H1 (cell line): ENCODE measurements around the gene PKDREJ. TPM values are rescaled to one million over a fixed set of nuclear protein-coding genes. Genes with fewer than 3 reads are reported as not detected.

ENCODE experiments used
- ASH2L ChIP-seq: fragments of 200-600, 300-600 bp; sonication (generic); IDR thresholded peaks from one replicate; pipeline ENCODE4 v1.7.1; 2017; ENCODE audit warnings: low read length
- BACH1 ChIP-seq: IDR thresholded peaks from 2 replicates; pipeline ENCODE4 v1.6.1; 2012; ENCODE audit warnings: low read length, improper control_type of control experiment
- CHD7 ChIP-seq: fragments of 300-600 bp; sonication (generic); IDR thresholded peaks from 2 replicates; pipeline ENCODE4 v1.7.1; 2012; ENCODE audit warnings: low read length, moderate library complexity, mild to moderate bottlenecking, inconsistent platforms; ENCODE audit not compliant: insufficient replicate concordance
- CTCF ChIP-seq, 3 experiments: IDR thresholded peaks; 1 replicate in 2 of 3; 2 replicates in 1 of 3; pipeline versions ENCODE4 v1.5.1 to v1.6.1; 2011; ENCODE audit warnings: low read length in 3 of 3, mild to moderate bottlenecking in 3 of 3, inconsistent platforms in 2 of 3, low read depth in 1 of 3, moderate library complexity in 1 of 3; ENCODE audit not compliant: insufficient read depth in 1 of 3; ENCODE audit errors: control extremely low read depth in 1 of 3
- E2F6 ChIP-seq: IDR thresholded peaks from 2 replicates; pipeline ENCODE4 v1.6.1; 2012; ENCODE audit warnings: inconsistent platforms
- TAF1 ChIP-seq: IDR thresholded peaks from 2 replicates; pipeline ENCODE4 v1.6.1; 2011; ENCODE audit warnings: mild to moderate bottlenecking, low read depth, low read length
- polyA plus RNA-seq, 7 experiments: library from polyadenylated mRNA; depleted of rRNA in 3 of 7; stranded (reverse) in 5 of 7; unstranded in 2 of 7; fragments of >200 nt in 5 of 7; fragments of 200-250 nt in 2 of 7; gene quantifications; 1 replicate in 5 of 7; 2 replicates in 1 of 7; 4 replicates in 1 of 7; pipeline versions ENCODE4 v1.2.1 to v1.2.3, GENCODE V29; 2011 to 2013; ENCODE audit warnings: missing spikeins in 2 of 7, mixed read lengths in 2 of 7
- total RNA-seq: library from RNA; stranded (reverse); fragmentation: NEBNext Ultra II Directional; extraction: Animal tissue kit (Norgen Biotek cat#: 25700); gene quantifications from 2 replicates; pipeline ENCODE4 v1.2.1, GENCODE V29; 2021

PKDREJ gene
- total and polyA plus RNA-seq, 2 of the 8 experiments (the other 6 are each of a cell fraction or from before 2014, with no cell fraction given): 0.02 to 0.04 TPM

- TF ChIP-seq ASH2L: no peak
- TF ChIP-seq CHD7: no peak
- TF ChIP-seq E2F6: no peak
- no peak for TF ChIP-seq TAF1
- TF ChIP-seq BACH1: no peak
- TF ChIP-seq CTCF (IDR thresholded peaks at IDR 0.05; ENCODE audit: control extremely low read depth in 1 of 3, insufficient read depth in 1 of 3, low read depth in 1 of 3, low read length in 3 of 3): no peak
Measured at GRCh38 chr22:46274381-46274780, 11.2 kb upstream of the PKDREJ start (continued).
